DND-41 (cell line): ENCODE measurements around the gene CTXN1.

Experiments used
- EZH2 ChIP-seq: IDR thresholded peaks from 3 replicates; pipeline ENCODE4 v1.6.1; 2012; ENCODE audit warnings: borderline replicate concordance, low read depth, mild to moderate bottlenecking, moderate library complexity, low read length, inconsistent platforms; ENCODE audit not compliant: severe bottlenecking
- TF ChIP-seq, protein P1 (sequence below): IDR thresholded peaks from 2 replicates; pipeline ENCODE4 v1.5.1; 2012; ENCODE audit warnings: borderline replicate concordance, low read length, moderate library complexity, mild to moderate bottlenecking; ENCODE audit not compliant: poor library complexity, severe bottlenecking; ENCODE audit errors: extremely low read depth

DNA sequence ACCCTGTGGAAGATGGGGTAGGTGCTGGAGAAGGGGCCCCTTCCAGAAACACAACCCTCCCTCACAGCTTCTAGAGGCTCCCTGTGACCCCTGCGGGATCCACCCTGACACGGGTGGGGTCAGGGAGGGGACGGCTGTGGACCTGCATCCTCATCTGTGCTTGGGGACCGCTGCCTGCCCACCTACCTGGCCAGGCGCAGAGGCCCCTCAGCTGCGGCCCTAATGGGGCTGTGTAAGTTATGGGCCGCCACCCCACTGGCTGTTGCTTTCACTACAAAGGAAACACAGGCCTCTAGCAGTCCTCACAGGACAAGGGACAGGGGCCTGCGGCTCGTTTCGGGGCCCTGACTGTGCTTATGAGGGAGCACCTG lies 7.0 kb upstream of the CTXN1 start:
- TF ChIP-seq, protein P1, sequence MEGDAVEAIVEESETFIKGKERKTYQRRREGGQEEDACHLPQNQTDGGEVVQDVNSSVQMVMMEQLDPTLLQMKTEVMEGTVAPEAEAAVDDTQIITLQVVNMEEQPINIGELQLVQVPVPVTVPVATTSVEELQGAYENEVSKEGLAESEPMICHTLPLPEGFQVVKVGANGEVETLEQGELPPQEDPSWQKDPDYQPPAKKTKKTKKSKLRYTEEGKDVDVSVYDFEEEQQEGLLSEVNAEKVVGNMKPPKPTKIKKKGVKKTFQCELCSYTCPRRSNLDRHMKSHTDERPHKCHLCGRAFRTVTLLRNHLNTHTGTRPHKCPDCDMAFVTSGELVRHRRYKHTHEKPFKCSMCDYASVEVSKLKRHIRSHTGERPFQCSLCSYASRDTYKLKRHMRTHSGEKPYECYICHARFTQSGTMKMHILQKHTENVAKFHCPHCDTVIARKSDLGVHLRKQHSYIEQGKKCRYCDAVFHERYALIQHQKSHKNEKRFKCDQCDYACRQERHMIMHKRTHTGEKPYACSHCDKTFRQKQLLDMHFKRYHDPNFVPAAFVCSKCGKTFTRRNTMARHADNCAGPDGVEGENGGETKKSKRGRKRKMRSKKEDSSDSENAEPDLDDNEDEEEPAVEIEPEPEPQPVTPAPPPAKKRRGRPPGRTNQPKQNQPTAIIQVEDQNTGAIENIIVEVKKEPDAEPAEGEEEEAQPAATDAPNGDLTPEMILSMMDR = no peak
- TF ChIP-seq EZH2 = no peak
